B cell (primary cell): ENCODE measurements around the gene SKP2. TPM values are rescaled to one million over a fixed set of nuclear protein-coding genes. Genes with fewer than 3 reads are reported as not detected.

Experiments used
- ATAC-seq: fragments of 200-7000 bp; cut with Tn5 transposase; one replicate; pipeline ENCODE4 v1.10.0; 2021; ENCODE audit warnings: low read depth, mild to moderate bottlenecking, moderate number of reproducible peaks, moderate library complexity
- CTCF ChIA-PET: fragments of 350-600 bp; sonication (Branson Sonifier 250); formaldehyde crosslinking; loops from one replicate; lab custom pipeline; 2021; ENCODE audit warnings: antibody characterized with exemption, inconsistent platforms; lab: Charles Lee
- POLR2A ChIA-PET: fragments of 350-600 bp; sonication (Branson Sonifier 250); formaldehyde crosslinking; loops from one replicate; lab custom pipeline; 2021; ENCODE audit warnings: antibody characterized with exemption; lab: Charles Lee
- DNase-seq: peaks from one replicate; pipeline ENCODE4 v3.0.0; 2013
- H2AFZ ChIP-seq: 2 replicates; pipeline ENCODE4 v1.6.1; 2012; ENCODE audit warnings: mild to moderate bottlenecking, low read depth, low read length; ENCODE audit not compliant: insufficient read depth, poor library complexity, severe bottlenecking
- H3K27ac ChIP-seq, 2 donors: 1 replicate in 1 of 2; 2 replicates in 1 of 2; pipeline ENCODE4 v1.5.1; 2012 to 2013; ENCODE audit warnings: low read length in 2 of 2, mild to moderate bottlenecking in 2 of 2, moderate library complexity in 1 of 2
- H3K27me3 ChIP-seq, 4 experiments: fragments of 200-600 bp in 1 of 4; sonication (generic) in 1 of 4; replicated peaks in 1 of 4; 1 replicate in 2 of 4; 2 replicates in 2 of 4; pipeline versions ENCODE4 v1.6.1 to v1.7.0; 2013 to 2016; ENCODE audit warnings: low read length in 3 of 4, mild to moderate bottlenecking in 2 of 4, mixed read lengths in 1 of 4, moderate library complexity in 1 of 4; ENCODE audit not compliant: insufficient read depth in 4 of 4, control insufficient read depth in 3 of 4; ENCODE audit errors: control extremely low read depth in 1 of 4
- H3K36me3 ChIP-seq, 2 experiments: replicated peaks in 1 of 2; 1 replicate in 1 of 2; 2 replicates in 1 of 2; pipeline versions ENCODE4 v1.6.1 to v1.7.1; 2013; ENCODE audit warnings: low read length in 1 of 2; ENCODE audit not compliant: insufficient read depth in 2 of 2, control insufficient read depth in 1 of 2; ENCODE audit errors: control extremely low read depth in 1 of 2, extremely low read depth in 1 of 2
- H3K4me1 ChIP-seq, 2 donors: fragments of 200-600 bp in 1 of 2; sonication (generic) in 1 of 2; 1 replicate in 1 of 2; 2 replicates in 1 of 2; pipeline versions ENCODE4 v1.5.1 to v1.6.1; 2013 to 2017; ENCODE audit warnings: low read length in 2 of 2; ENCODE audit not compliant: control insufficient read depth in 2 of 2, insufficient read depth in 2 of 2
- H3K4me2 ChIP-seq: replicated peaks from 2 replicates; pipeline ENCODE3; 2012; ENCODE audit warnings: mild to moderate bottlenecking, low read depth, low read length; ENCODE audit not compliant: poor library complexity, severe bottlenecking
- H3K4me3 ChIP-seq, 5 experiments: fragments of 200-600 bp in 1 of 5; sonication (generic) in 1 of 5; 1 replicate in 3 of 5; 2 replicates in 2 of 5; pipeline versions ENCODE4 v1.5.1 to v1.7.0; 2011 to 2016; ENCODE audit warnings: low read length in 4 of 5, mild to moderate bottlenecking in 4 of 5, low read depth in 2 of 5, control low read depth in 1 of 5, moderate library complexity in 1 of 5; ENCODE audit not compliant: insufficient read depth in 1 of 5; ENCODE audit errors: control extremely low read depth in 1 of 5, extremely low read depth in 1 of 5
- H3K79me2 ChIP-seq: fragments of 200-600 bp; sonication (generic); one replicate; pipeline ENCODE4 v1.6.0; 2016; ENCODE audit warnings: low read length; ENCODE audit not compliant: control insufficient read depth, insufficient read depth
- H3K9ac ChIP-seq: fragments of 200-600 bp; sonication (generic); 2 replicates; pipeline ENCODE4 v1.6.1; 2017; ENCODE audit warnings: mild to moderate bottlenecking, low read length, moderate library complexity
- H3K9me3 ChIP-seq, 3 donors: one replicate each; pipeline versions ENCODE4 v1.6.1 to v1.7.1; 2013; ENCODE audit warnings: low read length in 2 of 3; ENCODE audit not compliant: control insufficient read depth in 2 of 3, insufficient read depth in 1 of 3; ENCODE audit errors: control extremely low read depth in 1 of 3
- H4K20me1 ChIP-seq: 2 replicates; pipeline ENCODE4 v1.6.0; 2012; ENCODE audit warnings: mild to moderate bottlenecking, low read length; ENCODE audit not compliant: insufficient read depth, control insufficient read depth, poor library complexity, severe bottlenecking
- H3K27ac Mint-ChIP-seq: one replicate; pipeline ENCODE4 v1.8.0; 2021; ENCODE audit warnings: mixed read lengths
- H3K27me3 Mint-ChIP-seq: one replicate; pipeline ENCODE4 v1.8.0; 2021; ENCODE audit warnings: mixed read lengths
- H3K4me1 Mint-ChIP-seq: one replicate; pipeline ENCODE4 v1.8.0; 2021; ENCODE audit warnings: mixed read lengths
- H3K4me3 Mint-ChIP-seq: one replicate; pipeline ENCODE4 v1.8.0; 2021; ENCODE audit warnings: mixed read lengths
- H3K9me3 Mint-ChIP-seq: one replicate; pipeline ENCODE4 v1.8.0; 2022; ENCODE audit warnings: mixed read lengths; ENCODE audit not compliant: insufficient read depth
- CTCF ChIP-seq: fragments of 200-600 bp; IDR thresholded peaks from one replicate; pipeline ENCODE4 v1.8.0; 2022; ENCODE audit warnings: antibody characterized with exemption, mild to moderate bottlenecking
- EZH2 ChIP-seq: IDR thresholded peaks from 2 replicates; pipeline ENCODE4 v1.6.1; 2012; ENCODE audit warnings: borderline replicate concordance, low read depth, mild to moderate bottlenecking, moderate library complexity, low read length; ENCODE audit not compliant: insufficient read depth, poor library complexity, severe bottlenecking
- WGBS: methylation state at CpG from one replicate; pipeline ENCODE4 v1.1.5; 2013; ENCODE audit warnings: missing lambda C conversion rate; ENCODE audit not compliant: insufficient coverage; 5-methylcytosine and 5-hydroxymethylcytosine counted together
- intact Hi-C: fragments of 100-400 bp; cut with micrococcal nuclease; formaldehyde crosslinking; loops from one replicate; pipeline ENCODE4 v1.10.0; 2022
- polyA plus RNA-seq: library from polyadenylated mRNA; depleted of rRNA; stranded (reverse); fragments of >200 nt; gene quantifications from 2 replicates; pipeline ENCODE4 v1.2.3, GENCODE V29; 2012
- total RNA-seq, 2 donors: library from RNA; stranded (reverse); fragments of 120-200 nt in 1 of 2; gene quantifications; 1 replicate in 1 of 2; 2 replicates in 1 of 2; pipeline versions ENCODE4 v1.2.3 to v1.2.4, GENCODE V29; 2013 to 2022

Gene SKP2
- total and polyA plus RNA-seq, 2 donors (not counting 1 experiment from before 2014, with no cell fraction given): 26.7 to 27.1 TPM

- Histone ChIP-seq H3K9me3 (peaks cover 0 to 18% (median 13%) of the 10 kb centered on the region in 3 donors), H3K36me3 (peaks cover 0 to 29% of the 10 kb centered on the region in 2 experiments), H3K27ac (no peak overlapping the region), H3K9ac (no peak overlapping the region), H3K4me3 (no peak overlapping the region), H2AFZ (no peak overlapping the region), H3K4me1 (no peaks in the 10 kb centered on the region), H3K79me2 (no peaks in the 10 kb centered on the region), H3K4me2 (no peak overlapping the region), H3K27me3 (no peaks in the 10 kb centered on the region), H4K20me1 (no peaks in the 10 kb centered on the region)
- TF ChIP-seq CTCF (no peak), EZH2 (no peak)
- CTCF ChIA-PET: no interaction called here
- ATAC-seq (no peak), DNase-seq (no peak)
- POLR2A ChIA-PET: no interaction called here
- 91% methylated on average over 7 of the region's 7 CpGs for WGBS
- Mint-ChIP-seq H3K27me3 (no peaks in the 10 kb centered on the region), H3K27ac (no peak overlapping the region), H3K4me1 (no peaks in the 10 kb centered on the region), H3K4me3 (no peak overlapping the region), H3K9me3 (no peaks in the 10 kb centered on the region)
- intact Hi-C loops: no loop called here
Observed at GRCh38 chr5:36138900-36139683, 12.8 kb upstream of the SKP2 start.

- ChIA-PET POLR2A (no interaction called here), CTCF (no interaction called here)
- Mint-ChIP-seq H3K27ac (no peak overlapping the region), H3K4me3 (no peak overlapping the region), H3K27me3 (no peaks in the 10 kb centered on the region), H3K9me3 (no peaks in the 10 kb centered on the region), H3K4me1 (peaks cover 12% of the 10 kb centered on the region)
- H3K4me3 ChIP-seq: no peak overlapping the region
- H3K4me2 ChIP-seq: no peak overlapping the region
- H3K27ac ChIP-seq: no peak overlapping the region
- DNase-seq (no peak), ATAC-seq (no peak)
- intact Hi-C loops: no loop called here
- H3K9me3 ChIP-seq: peaks cover 0 to under 1% (median 0%) of the 10 kb centered on the region in 3 donors
- TF ChIP-seq CTCF: no peak
- TF ChIP-seq EZH2: no peak
- peaks cover 0 to 8% of the 10 kb centered on the region in 2 experiments for H3K36me3 ChIP-seq
- no peaks in the 10 kb centered on the region for H3K27me3 ChIP-seq
- peaks cover under 1% of the 10 kb centered on the region in 2 donors for H3K4me1 ChIP-seq
- 100% methylated on average over 1 of the region's 4 CpGs for WGBS
- H2AFZ ChIP-seq: no peak overlapping the region
- H3K79me2 ChIP-seq: peaks cover 49% of the 10 kb centered on the region
- peaks cover 6% of the 10 kb centered on the region for H4K20me1 ChIP-seq
- H3K9ac ChIP-seq: no peak overlapping the region
Observed at GRCh38 chr5:36145311-36145710, 6.6 kb upstream of the SKP2 start.
